Measurements from ENCODE around the gene DNER.

Gene DNER

GRCh38 chr2:229438430-229439159 lies 275.8 kb downstream of the DNER start:
- no peak for TF ChIP-seq CTCF (IDR thresholded peaks at IDR 0.05; ENCODE audit: control insufficient read depth, extremely low read depth, insufficient read depth)
- no peak for DNase-seq (ENCODE audit: low read depth)

DNA sequence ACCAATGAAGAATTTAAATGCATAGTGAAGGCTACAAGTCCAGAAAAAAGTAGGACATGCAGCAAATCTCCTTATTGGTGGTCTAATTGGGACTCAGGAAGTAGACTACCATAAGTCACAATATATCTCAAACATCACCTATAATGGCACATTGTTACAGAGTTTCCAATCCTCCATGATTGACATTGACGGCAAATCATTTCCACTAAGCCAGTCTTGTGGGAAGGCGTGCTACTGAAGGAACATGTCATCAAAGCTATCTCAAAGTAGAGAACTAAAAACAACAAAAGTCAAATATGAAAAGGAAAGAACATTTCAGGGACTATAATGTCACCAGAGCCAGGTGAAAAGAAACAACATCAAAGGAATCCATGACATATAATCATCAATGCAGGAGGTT lies 276.9 kb downstream of the DNER start:
- DNase-seq (ENCODE audit: low read depth): no peak
- no peak overlapping the region for H3K4me3 ChIP-seq (ENCODE audit: low read depth, low read length)
- no peak for TF ChIP-seq CTCF (IDR thresholded peaks at IDR 0.05; ENCODE audit: control insufficient read depth, extremely low read depth, insufficient read depth)

More at GRCh38 chr2:229438430-229439159, 275.8 kb downstream of the DNER start:
- no peak overlapping the region for H3K4me3 ChIP-seq (ENCODE audit: low read depth, low read length)

GRCh38 chr2:229434187-229434586 lies 280.2 kb downstream of the DNER start:
- no peak for DNase-seq (ENCODE audit: low read depth)
- no peak overlapping the region for H3K4me3 ChIP-seq (ENCODE audit: low read depth, low read length)
- no peak for TF ChIP-seq CTCF (IDR thresholded peaks at IDR 0.05; ENCODE audit: control insufficient read depth, extremely low read depth, insufficient read depth)

DNA sequence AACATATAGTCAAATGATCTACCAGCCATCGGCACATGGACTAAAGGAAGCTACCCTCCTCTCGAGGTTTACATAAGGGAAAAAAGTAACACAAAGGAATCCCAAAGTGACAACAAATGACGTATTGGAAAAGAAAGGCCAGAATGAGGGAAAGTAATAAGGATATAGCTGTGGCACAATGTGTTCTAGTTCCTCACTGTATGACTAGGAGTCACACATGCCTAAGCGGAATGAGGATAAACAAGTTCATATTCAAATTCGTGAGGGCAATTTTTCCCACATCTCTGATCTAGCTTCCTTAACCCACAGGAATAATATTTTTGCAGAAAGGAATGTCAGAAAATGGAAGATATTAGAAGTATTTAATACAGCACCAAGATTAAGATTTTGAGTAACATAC lies 281.0 kb downstream of the DNER start:
- no peak for DNase-seq (ENCODE audit: low read depth)
- no peak overlapping the region for H3K4me3 ChIP-seq (ENCODE audit: low read depth, low read length)
- TF ChIP-seq CTCF (IDR thresholded peaks at IDR 0.05; ENCODE audit: control insufficient read depth, extremely low read depth, insufficient read depth): no peak

DNA sequence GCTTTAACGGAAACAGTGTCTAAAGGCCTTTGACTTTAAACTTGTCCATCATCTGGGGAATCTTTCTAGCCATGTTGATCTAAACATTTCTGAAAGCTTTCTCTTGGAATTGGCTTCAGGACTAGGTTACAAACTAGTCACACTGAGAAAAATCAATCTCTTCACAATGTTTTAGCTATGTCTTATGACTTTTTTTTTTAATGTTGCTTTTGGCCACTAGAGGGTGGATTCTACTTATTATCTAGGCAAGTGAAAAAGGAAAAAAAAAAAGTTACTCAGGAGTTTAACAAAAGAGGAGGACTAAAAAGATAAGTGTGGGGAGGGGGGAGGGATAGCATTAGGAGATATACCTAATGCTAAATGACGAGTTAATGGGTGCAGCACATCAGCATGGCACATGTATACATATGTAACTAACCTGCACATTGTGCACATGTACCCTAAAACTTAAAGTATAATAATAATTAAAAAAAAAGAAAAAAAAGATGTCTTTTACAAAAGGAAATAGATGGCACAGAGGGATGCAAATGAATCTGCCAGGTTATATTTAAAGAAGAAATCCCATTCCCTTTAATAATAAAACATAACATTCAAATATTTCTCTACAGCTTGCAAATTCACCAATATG lies 282.9 kb downstream of the DNER start:
- peak; percentile 19 for DNase-seq (ENCODE audit: low read depth)
- H3K4me3 ChIP-seq (ENCODE audit: low read depth, low read length): no peak overlapping the region
- peak; percentile 44 for TF ChIP-seq CTCF (IDR thresholded peaks at IDR 0.05; ENCODE audit: control insufficient read depth, extremely low read depth, insufficient read depth)

- no peak for TF ChIP-seq CTCF (IDR thresholded peaks at IDR 0.05; ENCODE audit: control insufficient read depth, extremely low read depth, insufficient read depth)
- no peak for DNase-seq (ENCODE audit: low read depth)
- H3K4me3 ChIP-seq (ENCODE audit: low read depth, low read length): no peak overlapping the region
These were observed 284.8 kb downstream of the DNER start for GRCh38 chr2:229429589-229429988.

Measured in LNCaP clone FGC (cell line).